Endometrial microvascular endothelial cells (primary cell): ENCODE measurements around the gene ORC3. TPM values are rescaled to one million over a fixed set of nuclear protein-coding genes. Genes with fewer than 3 reads are reported as not detected.

Experiments used
- in situ Hi-C: cut with HindIII; loops from 2 replicates; pipeline ENCODE4 v1.10.0; 2017; ENCODE audit warnings: low sequenced_read_pairs, low pct_unique_long_range_greater_than_20kb; ENCODE audit errors: inconsistent ontology term
- total RNA-seq: library from RNA; depleted of rRNA; stranded (reverse); fragments of >200 nt; gene quantifications from one replicate; pipeline ENCODE4 v1.2.3, GENCODE V29; 2015; ENCODE audit errors: inconsistent ontology term

The ORC3 gene
- total RNA-seq, 1 donor from 2014 or later: 21.6 TPM

DNA sequence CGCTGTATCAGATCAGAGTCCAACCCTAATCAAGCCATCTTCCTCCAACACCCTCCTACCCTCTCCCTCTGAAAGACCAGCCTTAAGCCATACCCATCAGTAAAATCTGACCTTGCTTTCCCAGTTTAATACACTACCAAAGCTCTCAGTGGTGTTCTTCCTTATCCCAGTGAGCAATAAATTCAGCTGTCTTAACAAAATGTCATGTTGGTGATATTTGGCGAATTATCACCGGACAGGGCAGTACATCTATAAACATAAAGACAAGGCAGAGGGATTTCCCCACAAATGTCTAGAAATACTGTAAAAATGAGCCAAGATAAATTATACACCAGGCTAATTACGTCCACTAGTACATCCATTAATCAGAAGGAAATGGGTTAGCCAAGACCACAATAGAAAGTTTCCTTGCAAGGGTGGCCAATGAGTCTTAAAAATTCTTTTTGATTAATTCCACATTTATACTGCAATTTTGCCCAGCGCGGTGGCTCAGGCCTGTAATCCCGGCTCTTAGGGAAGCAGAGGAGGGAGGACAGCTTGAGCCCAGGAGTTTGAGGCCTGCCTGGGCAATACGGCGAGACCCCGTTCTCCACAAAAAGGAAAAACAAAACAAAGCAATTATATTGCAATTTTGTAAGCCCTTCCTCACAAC lies 1.1 kb upstream of the ORC3 start:
- in situ Hi-C loops: no loop called here

DNA sequence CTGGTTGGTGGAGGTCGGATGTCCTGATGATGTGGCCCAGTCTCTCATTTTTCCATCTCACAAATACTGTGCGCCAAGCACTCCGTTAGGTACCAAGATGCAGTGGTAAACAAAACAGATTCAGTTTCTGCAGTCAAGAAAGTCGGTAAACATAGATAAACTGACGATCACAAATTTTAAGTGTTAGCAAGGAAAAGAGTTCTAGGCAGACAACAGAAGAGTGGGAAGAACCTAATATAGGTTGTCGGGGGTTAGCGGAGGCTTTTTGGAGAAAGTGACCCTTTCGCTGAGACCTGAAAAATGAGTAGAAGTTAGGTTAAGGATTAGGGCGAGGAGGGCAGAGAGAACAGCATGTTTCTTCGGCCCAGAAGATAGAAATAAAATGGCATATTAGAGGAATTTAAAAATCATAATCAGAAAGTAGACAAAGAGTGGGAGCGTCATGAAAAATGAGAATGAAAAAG lies 514 bp downstream of the ORC3 start:
- in situ Hi-C loops: no loop called here

DNA sequence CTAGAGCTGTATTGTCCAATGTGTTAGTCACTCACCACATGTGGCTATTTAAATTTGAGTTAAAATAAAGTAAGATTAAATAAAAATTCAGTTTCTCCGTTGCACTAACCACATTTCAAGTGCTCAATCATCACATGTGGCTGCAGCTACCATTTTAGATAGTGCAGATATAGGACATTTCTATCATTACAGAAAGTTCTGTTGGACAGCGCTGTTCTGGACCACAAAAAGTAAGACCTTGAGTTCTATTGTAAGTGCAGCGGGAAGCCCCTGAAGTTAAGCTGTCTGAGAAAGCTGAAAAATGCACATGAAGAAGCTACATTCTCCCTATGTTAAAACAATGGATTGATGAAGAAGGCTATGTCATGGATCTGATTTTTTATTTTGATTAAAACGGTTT lies 1.1 kb downstream of the ORC3 start:
- in situ Hi-C loops: no loop called here

DNA sequence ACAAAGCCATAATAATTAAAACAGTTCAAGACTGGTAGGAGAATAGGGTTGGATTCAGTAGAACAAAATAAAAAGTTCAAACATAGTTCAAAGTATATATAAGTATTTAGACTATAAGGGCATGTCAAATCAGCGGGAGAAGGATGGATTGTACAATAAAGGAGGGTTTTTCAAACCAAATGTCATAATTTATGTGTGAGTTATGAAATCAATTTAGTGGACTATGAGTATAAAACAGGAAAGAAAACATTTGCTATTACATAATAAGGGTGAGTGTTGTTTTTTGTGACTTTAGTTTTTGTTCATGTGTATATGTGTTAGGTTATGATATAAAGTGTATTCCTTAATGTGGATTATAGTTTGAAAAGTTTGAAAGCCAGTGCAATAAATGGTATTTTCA lies 10.6 kb downstream of the ORC3 start:
- in situ Hi-C loops: loop anchor here (25.0 kb wide), 1 partner anchor 188 kb away; the partner anchor contains the start of gene CFAP206

DNA sequence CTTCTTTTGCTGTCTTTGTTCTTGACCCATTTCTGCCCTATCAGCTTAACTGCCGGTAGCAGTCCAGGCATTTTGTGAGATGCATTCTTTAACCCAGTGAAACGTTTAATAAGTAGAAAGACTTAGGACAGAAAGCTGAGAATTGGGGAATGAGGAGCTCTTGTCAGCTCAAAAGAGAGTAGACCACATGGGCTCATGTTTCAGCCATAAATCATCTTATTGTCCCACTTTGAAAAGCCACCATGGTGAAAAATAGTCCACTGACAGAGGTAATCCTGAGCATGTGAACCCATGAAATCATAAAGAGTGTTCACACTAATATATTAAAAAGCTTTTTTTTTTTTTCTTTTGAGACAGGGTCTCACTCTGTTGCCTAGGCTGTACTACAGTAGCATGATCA lies 16.3 kb downstream of the ORC3 start:
- in situ Hi-C loops: loop anchor here (25.0 kb wide), 1 partner anchor 194 kb away; the partner anchor contains the start of gene CFAP206

DNA sequence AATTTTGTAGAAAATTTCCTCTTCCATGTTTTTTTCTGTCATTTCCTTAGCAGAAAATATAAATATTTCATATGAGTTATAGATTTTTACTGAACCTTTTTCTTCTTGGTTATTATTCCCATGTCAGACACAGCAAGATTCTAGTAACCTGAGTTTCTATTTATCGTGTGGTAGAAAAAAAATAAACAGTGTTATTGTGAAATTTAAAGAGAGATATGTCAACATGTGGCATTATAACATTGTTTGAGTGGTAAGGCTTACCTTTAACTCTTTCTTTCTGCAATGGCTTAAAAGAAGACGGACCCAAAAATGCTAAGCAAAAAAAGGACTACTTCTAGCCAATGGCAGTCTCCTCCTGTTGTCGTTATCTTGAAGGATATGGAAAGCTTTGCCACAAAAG lies 18.9 kb downstream of the ORC3 start:
- in situ Hi-C loops: loop anchor here (25.0 kb wide), 1 partner anchor 197 kb away; the partner anchor contains the start of gene CFAP206

DNA sequence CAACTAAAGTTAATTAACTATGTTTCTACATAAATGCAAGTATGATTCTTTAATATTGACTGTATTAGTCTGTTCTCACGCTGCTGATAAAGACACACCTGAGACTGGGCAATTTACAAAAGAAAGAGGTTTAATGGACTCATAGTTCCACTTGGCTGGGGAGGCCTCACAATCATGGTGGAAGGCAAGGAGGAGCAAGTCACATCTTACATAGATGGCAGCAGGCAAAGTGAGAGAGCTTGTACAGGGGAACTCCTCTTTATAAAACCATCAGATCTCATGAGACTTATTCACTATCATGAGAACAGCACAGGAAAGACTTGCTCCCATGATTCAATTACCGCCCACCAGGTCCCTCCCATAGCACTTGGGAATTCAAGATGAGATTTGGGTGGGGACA lies 23.1 kb downstream of the ORC3 start:
- in situ Hi-C loops: loop anchor here (25.0 kb wide), 1 partner anchor 201 kb away; the partner anchor contains the start of gene CFAP206

DNA sequence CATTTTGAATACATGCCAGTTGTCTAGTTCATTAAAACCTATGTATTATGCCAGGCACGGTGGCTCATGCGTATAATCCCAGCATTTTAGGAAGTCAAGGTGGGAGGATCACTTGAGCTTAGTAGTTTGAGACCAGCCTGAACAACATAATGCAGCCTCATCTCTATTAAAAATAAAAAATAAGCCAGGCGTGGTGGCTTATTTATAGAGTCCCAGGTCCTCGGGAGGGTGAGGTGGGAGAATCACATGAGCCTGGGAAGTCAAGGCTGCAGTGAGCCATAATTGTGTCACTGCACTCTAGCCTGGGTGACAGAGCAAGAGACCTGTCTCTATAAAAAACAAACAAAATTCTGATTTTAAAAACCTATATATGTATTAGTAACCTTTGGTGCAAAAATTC lies 27.5 kb downstream of the ORC3 start:
- in situ Hi-C loops: loop anchor here (25.0 kb wide), 1 partner anchor 205 kb away; the partner anchor contains the start of gene CFAP206

DNA sequence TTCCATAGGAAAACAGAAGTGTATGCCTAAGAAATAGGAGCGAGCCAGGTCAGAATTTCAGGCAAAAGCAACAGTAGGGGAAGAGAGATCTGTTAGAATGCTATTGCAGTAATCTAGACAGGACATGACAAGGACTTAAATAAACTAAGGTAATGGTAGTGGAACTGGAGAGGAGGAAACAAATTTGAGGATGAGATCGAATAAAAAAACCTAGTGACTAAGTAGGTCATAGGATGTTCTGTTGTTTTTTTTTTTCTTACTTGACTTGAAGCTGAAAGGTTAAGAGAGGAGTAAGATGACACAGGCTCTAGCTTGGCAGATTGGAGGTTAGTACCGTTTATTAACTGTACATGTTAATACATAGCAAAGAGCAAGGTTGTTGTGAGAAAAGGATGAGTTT lies 28.6 kb downstream of the ORC3 start:
- in situ Hi-C loops: loop anchor here (25.0 kb wide), 1 partner anchor 206 kb away; the partner anchor contains the start of gene CFAP206

DNA sequence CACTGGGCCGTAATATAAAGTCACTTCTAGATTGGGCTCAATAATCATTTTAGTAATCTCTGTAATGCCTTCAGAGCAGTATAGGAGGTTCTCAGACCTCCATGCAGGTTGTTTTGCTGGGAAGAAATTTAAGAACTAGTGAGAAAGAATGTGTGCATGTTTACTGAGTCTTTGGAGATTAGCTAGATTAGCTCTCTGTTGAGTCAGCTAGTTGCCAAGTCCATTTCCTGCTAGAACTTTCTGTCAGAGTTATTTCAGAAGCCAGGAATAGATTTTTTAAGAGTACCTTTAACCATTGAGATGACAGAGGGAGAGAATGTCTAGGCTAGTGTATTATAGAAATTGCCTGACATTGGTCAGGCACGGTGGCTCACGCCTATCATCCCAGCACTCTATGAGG lies 33.3 kb downstream of the ORC3 start:
- in situ Hi-C loops: loop anchor here (25.0 kb wide), 1 partner anchor 211 kb away; the partner anchor contains the start of gene CFAP206

DNA sequence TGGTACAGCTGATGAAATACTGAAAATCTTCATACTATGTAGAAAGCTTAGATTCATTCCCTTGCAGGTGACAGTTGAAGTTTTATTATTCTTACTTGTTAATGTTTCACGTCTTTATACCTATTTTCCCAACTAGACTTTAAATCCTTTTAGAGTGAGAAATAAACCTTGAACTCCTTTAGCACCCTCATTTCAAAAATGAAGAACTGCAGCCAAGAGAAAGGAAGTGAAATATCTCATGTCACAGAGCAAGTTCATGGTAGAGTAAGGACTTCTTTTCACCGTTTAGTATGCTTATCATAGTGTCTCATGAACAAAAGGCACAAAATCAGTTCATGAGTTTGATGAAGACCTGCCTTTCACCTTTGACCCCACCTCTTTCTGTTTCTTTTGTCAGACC lies 38.5 kb downstream of the ORC3 start:
- in situ Hi-C loops: no loop called here

DNA sequence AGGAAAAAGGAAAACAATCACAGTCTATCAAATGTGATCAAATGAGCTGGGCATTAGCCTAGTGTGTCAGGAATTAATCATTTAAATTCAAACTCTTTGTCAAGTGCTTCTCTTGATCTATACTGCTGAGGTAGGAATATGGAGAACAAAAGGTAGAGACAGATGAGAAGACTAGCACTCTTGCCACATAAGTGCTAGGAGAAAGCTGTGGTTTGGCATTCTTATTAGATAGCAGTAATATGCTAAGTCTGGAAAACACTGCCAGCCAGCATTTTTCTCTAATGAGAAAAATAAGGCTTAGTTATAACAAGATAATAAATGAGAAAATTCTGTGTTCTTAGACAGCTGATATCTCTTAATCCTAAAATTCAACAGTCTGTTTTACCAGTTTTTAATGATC lies 38.9 kb downstream of the ORC3 start:
- in situ Hi-C loops: no loop called here

DNA sequence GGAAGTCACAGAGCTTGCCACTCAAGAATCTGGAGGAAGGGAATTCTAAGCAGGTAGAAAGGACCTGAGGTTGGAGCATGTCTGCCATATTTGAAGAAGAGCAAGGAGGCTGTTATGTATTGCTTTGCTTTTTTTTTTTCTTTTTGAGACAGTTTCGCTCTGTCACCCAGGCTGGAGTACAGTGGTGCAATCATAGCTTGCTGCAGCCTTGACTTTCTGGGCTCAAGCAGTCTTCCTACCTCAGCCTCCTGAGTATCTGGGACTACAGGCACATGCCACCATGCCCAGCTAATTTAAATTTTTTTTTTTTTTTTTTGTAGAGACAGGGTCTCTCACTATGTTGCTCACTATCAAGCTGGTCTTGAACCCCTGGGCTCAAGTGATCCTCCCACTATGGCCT lies 40.8 kb downstream of the ORC3 start:
- in situ Hi-C loops: no loop called here

DNA sequence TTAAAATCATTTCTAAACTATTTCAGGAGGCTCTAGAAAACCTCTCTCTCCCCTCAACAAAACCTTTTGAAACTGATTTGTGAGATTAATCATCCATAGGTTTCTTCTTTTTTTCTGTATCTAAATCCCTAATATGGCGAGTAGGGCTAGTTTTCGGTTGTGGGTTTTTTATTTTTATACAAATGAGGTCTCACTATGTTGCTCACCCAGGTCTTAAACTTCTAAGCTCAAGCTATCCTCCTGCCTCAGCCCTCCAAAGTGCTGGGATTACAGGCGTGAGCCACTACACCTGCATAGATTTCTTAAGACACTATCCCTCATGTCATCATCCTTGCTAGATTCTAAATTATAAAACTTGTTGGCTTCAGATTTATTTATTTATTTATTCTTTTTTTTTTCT lies 43.9 kb downstream of the ORC3 start:
- in situ Hi-C loops: no loop called here

DNA sequence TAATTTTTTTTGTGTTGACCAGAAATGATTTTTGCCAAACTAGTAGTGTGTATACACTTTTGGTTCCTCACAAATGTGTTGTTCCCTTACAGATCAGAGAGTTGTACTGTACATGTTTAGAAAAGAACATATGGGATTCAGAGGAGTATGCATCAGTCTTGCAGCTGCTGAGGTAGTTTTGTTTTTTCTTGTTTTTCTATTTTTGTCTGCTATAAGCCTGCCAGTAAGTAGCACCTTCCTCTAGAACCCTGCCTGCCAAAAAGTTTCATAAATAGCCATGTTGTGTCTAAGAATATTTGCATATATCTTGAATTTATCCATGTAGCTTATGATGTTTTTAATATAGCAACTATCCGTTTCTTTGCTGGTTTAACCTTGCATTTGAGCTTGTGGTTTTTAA lies 46.4 kb downstream of the ORC3 start:
- in situ Hi-C loops: no loop called here

DNA sequence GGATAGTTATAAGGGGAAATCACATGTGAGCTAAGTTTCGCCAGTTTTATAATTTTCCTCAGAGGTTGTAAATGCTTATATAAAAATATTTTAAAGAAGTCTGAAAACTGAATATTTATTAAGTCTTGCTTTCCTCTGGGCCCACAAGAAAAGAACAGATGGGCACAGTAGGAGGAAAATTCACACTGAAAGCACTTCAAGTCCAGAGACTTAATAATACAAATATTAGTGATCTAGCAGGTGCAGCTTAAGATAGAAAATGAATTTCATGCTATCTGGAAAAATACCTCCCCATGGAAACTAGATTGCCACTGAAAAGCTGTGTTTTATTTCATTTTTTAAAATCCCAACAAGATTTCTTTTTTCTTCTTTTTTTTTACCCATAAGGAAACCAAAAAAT lies 47.2 kb downstream of the ORC3 start:
- in situ Hi-C loops: no loop called here

DNA sequence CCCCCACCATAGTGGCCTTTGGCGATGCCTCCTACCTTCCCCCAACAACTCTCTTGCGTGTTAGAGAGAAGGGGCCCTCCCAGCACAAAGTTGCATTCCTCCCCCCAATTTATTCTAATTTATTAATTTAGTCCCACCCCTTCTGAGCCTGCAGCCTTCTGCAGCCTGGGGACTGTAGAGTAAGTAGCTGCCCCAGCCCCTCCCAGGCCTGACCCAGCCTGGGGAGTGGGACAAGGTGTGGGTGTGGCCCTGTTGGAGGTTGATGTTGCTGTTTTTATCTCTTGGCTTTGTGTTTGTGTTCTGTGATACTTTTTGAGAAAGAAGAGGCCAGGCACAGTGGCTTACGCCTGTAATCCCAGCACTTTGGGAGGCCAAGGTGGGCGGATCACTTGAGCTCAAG lies 49.4 kb downstream of the ORC3 start:
- in situ Hi-C loops: no loop called here

DNA sequence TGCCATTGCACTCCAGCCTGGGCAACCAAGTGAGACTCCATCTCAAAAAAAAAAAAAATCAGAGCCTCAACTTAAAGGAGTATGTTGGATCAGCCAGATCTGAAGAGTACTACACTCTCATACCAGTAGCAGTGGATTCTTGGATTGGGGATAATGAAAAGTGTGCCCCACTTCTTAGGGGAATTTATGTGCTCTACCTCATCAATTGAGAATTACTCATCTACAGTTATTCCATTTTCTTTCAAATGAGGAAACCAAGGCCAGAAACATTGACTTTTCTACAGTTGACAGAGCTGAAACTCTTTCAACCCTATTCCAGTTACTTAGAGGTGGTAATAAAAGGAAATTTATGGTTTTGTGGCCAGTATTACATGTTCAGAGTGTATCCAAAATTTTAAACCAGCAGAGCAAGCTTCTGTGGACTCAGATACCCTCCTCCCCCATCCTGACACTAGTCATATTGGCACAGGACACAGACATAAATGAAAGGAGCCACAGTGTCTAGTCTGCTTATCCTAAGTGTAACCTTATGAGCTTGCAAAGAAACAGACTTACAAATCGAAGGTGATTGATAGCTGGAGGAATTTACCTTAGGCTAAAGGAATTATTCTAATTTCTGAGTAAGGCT lies 51.2 kb downstream of the ORC3 start:
- in situ Hi-C loops: no loop called here

DNA sequence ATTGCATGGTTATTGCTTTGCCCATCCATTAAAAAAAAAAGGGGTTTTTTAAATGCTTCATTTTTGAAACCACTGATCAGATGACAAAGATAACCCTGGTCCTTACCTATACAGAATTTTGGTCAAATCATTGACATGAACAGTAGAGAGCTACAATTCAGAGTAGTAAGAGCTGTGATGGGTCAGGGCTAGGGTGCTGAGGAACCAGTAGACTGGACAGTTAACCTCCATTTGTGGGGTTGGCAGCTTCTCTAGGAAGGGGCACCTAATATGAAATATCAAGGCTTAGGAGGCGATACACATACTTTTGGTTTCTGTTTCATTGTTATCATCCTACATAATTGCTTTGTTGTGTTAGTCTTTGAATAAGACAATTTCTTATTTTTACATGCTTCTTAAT lies 55.1 kb downstream of the ORC3 start:
- in situ Hi-C loops: no loop called here
